Hepatocyte (in vitro differentiated cells): ENCODE results near the gene ZBED1. TPM values are rescaled to one million over a fixed set of nuclear protein-coding genes. Genes with fewer than 3 reads are reported as not detected.

ENCODE experiments used
- DNase-seq: peaks from one replicate; pipeline ENCODE4 v3.0.0-alpha.2; 2016; ENCODE audit warnings: low spot score
- H2AFZ ChIP-seq: fragments of 200-600 bp; sonication (generic); 2 replicates; pipeline ENCODE4 v1.6.0; 2016; ENCODE audit warnings: antibody characterized with exemption, mild to moderate bottlenecking
- H3K27ac ChIP-seq: fragments of 200-600 bp; sonication (generic); 2 replicates; pipeline ENCODE4 v1.5.1; 2016; ENCODE audit warnings: mild to moderate bottlenecking
- H3K27me3 ChIP-seq: fragments of 200-600 bp; sonication (generic); 2 replicates; pipeline ENCODE4 v1.6.1; 2016
- H3K36me3 ChIP-seq: fragments of 200-600 bp; sonication (generic); replicated peaks from 2 replicates; pipeline ENCODE4 v1.5.1; 2016; ENCODE audit warnings: low read depth; ENCODE audit not compliant: insufficient read depth
- H3K4me1 ChIP-seq: fragments of 200-600 bp; sonication (generic); 2 replicates; pipeline ENCODE4 v1.5.1; 2016; ENCODE audit warnings: mild to moderate bottlenecking, moderate library complexity; ENCODE audit not compliant: insufficient read depth
- H3K4me2 ChIP-seq: fragments of 200-600 bp; sonication (generic); 2 replicates; pipeline ENCODE4 v1.6.0; 2016
- H3K4me3 ChIP-seq: fragments of 200-600 bp; sonication (generic); 2 replicates; pipeline ENCODE4 v1.5.1; 2016; ENCODE audit warnings: mild to moderate bottlenecking
- H3K79me2 ChIP-seq: fragments of 200-600 bp; sonication (generic); 2 replicates; pipeline ENCODE4 v1.6.0; 2017; ENCODE audit warnings: mild to moderate bottlenecking
- H3K9me2 ChIP-seq: fragments of 200-600 bp; sonication (generic); replicated peaks from 2 replicates; pipeline ENCODE4 v1.6.0; 2017; ENCODE audit warnings: mild to moderate bottlenecking; ENCODE audit not compliant: insufficient read depth
- H3K9me3 ChIP-seq: fragments of 200-600 bp; sonication (generic); 2 replicates; pipeline ENCODE4 v1.5.1; 2016; ENCODE audit warnings: low read depth, mild to moderate bottlenecking
- H4K20me1 ChIP-seq: fragments of 200-600 bp; sonication (generic); 2 replicates; pipeline ENCODE4 v1.6.0; 2016; ENCODE audit warnings: mild to moderate bottlenecking; ENCODE audit not compliant: insufficient read depth, poor library complexity, severe bottlenecking
- CTCF ChIP-seq: fragments of 200-600 bp; sonication (generic); IDR thresholded peaks from 2 replicates; pipeline ENCODE4 v1.5.1; 2016; ENCODE audit warnings: antibody characterized with exemption, mild to moderate bottlenecking; ENCODE audit not compliant: poor library complexity
- EZH2 ChIP-seq: fragments of 200-600 bp; sonication (generic); IDR thresholded peaks from 2 replicates; pipeline ENCODE4 v1.6.1; 2016; ENCODE audit warnings: antibody characterized with exemption, mild to moderate bottlenecking, borderline replicate concordance
- EZH2phosphoT487 ChIP-seq: fragments of 200-600 bp; sonication (generic); IDR thresholded peaks from one replicate; pipeline ENCODE4 v1.6.1; 2018; ENCODE audit warnings: antibody characterized with exemption, mild to moderate bottlenecking, low read depth, moderate library complexity; ENCODE audit not compliant: unreplicated experiment, severe bottlenecking
- WGBS: methylation state at CpG from one replicate; pipeline ENCODE4 v1.1.6; 2016; ENCODE audit warnings: low lambda C conversion rate; ENCODE audit errors: missing lambda C conversion rate; 5-methylcytosine and 5-hydroxymethylcytosine counted together
- polyA plus RNA-seq: library from polyadenylated mRNA; unstranded; fragments of >200 nt; fragmentation: Nextera tagmentation; extraction: Ambion mirVana; gene quantifications from 2 replicates; pipeline ENCODE4 v1.2.1, GENCODE V29; 2016
- total RNA-seq: library from RNA; depleted of rRNA; stranded (reverse); fragments of >200 nt; gene quantifications from 2 replicates; pipeline ENCODE4 v1.2.3, GENCODE V29; 2014

The ZBED1 gene
- total and polyA plus RNA-seq, 2 experiments from 2014 or later, result 26.4 to 41.4 TPM

DNA sequence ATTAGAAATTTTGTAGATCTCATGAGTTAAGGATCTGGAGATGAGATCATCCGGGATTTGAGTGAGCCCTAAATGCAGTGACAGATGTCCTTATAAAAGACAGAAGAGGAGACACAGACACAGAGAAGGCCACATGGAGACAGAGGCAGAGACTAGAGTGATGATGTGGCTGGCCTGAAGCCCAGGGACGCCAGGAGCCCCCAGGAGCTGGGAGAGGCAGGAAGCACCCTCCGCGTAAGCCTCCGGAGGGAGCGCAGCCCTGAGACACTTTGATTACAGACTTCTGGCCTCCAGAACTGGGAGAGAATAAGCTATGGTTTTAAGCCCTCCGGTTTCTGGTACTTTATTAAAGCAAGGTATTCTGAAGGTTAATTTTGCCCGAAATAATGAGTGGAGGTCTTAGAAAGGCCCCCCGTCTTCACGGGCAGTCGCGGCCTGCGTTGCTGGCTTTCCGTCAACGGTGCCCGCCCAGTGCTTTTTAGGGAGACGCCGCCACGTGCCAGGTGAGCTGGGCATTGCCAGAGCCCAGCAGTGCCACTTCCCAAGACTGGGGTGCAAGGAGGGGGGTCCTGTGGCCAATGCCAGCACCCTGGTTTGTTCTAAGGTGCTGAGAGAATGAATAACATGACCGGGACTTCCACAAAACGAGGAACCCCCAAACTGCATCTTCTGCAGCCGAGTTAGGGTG lies 8.1 kb downstream of the ZBED1 start:
- H3K36me3 ChIP-seq, result no peaks in the 10 kb centered on the region
- peak overlapping the region; percentile 30 for H3K27ac ChIP-seq
- H3K9me2 ChIP-seq, result no peaks in the 10 kb centered on the region
- H2AFZ ChIP-seq, result no peak overlapping the region
- H3K4me2 ChIP-seq, result no peak overlapping the region
- TF ChIP-seq EZH2 (no peak), EZH2phosphoT487 (no peak), CTCF (no peak)
- peaks cover 97% of the 10 kb centered on the region for H3K79me2 ChIP-seq
- H3K9me3 ChIP-seq, result no peaks in the 10 kb centered on the region
- no peaks in the 10 kb centered on the region for H3K27me3 ChIP-seq
- 95% methylated on average over 22 of the region's 22 CpGs for WGBS
- H4K20me1 ChIP-seq, result peaks cover 23% of the 10 kb centered on the region
- peaks cover 8% of the 10 kb centered on the region for H3K4me1 ChIP-seq
- H3K4me3 ChIP-seq, result no peak overlapping the region
- DNase-seq, result no peak

- H3K79me2 ChIP-seq, result peaks cover 97% of the 10 kb centered on the region
- no peaks in the 10 kb centered on the region for H3K9me3 ChIP-seq
- no peak for DNase-seq
- TF ChIP-seq EZH2phosphoT487 (no peak), CTCF (no peak), EZH2 (no peak)
- H3K27me3 ChIP-seq, result no peaks in the 10 kb centered on the region
- no peaks in the 10 kb centered on the region for H3K4me1 ChIP-seq
- H3K36me3 ChIP-seq, result no peaks in the 10 kb centered on the region
- peaks cover 27% of the 10 kb centered on the region for H4K20me1 ChIP-seq
- H3K4me3 ChIP-seq, result no peak overlapping the region
- no peak overlapping the region for H3K4me2 ChIP-seq
- WGBS, result 94% methylated on average over 22 of the region's 22 CpGs
- H3K9me2 ChIP-seq, result no peaks in the 10 kb centered on the region
- H2AFZ ChIP-seq, result no peak overlapping the region
- H3K27ac ChIP-seq, result no peak overlapping the region
Observed at GRCh38 chrX:2490634-2491033, 10.1 kb downstream of the ZBED1 start.

GRCh38 chrX:2489446-2490445 lies 11.0 kb downstream of the ZBED1 start:
- H3K4me3 ChIP-seq, result no peak overlapping the region
- WGBS, result 98% methylated on average over 63 of the region's 65 CpGs
- H3K27me3 ChIP-seq, result no peaks in the 10 kb centered on the region
- H3K4me1 ChIP-seq, result no peaks in the 10 kb centered on the region
- H3K9me2 ChIP-seq, result no peaks in the 10 kb centered on the region
- H3K36me3 ChIP-seq, result no peaks in the 10 kb centered on the region
- no peak overlapping the region for H2AFZ ChIP-seq
- peaks cover 19% of the 10 kb centered on the region for H4K20me1 ChIP-seq
- H3K4me2 ChIP-seq, result no peak overlapping the region
- DNase-seq, result no peak
- peaks cover 94% of the 10 kb centered on the region for H3K79me2 ChIP-seq
- H3K27ac ChIP-seq, result no peak overlapping the region
- TF ChIP-seq CTCF (no peak), EZH2phosphoT487 (no peak)
- H3K9me3 ChIP-seq, result no peaks in the 10 kb centered on the region
